Measurements from ENCODE around the gene BAIAP3. TPM values are rescaled to one million over a fixed set of nuclear protein-coding genes. Genes with fewer than 3 reads are reported as not detected.

Gene BAIAP3
- total and polyA plus RNA-seq, 2 of the 8 experiments (the other 6 are each of a cell fraction or from before 2014, with no cell fraction given) = 2.9 to 6.8 TPM

DNA sequence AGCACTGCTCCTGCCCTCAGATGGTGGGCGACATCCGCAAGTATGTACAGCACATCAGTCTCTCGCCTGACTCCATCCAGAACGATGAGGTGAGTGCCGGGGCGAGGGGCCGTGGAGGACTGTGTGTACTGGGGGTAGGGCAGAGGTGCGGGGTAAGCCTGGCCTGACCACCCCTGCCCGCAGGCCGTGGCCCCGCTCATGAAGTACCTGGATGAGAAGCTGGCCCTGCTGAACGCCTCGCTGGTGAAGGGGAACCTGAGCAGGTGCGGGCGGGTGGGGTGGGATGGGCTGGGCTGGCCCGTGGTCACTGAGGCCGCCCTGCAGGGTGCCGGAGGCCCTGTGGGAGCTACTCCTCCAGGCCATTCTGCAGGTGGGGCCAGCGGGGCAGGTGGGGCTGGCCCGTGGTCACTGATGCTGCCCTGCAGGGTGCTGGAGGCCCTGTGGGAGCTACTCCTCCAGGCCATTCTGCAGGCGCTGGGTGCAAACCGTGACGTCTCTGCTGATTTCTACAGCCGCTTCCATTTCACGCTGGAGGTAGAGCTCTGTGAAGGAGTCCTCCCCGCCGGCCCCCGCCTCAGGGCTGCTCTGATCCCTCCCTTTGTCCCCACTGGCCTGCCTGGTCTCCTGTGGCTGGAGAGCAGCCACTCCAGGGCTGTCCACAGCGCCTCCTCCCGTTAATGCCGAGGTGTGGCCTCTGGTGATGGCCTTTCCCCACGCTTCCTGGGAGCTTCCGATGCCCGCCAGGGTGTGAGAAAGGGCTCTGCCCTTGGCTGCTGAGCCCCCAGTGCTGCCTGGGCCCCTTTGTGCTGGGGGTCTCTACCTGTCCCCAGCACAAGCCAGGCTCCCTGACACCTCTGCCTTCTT, 13.2 kb downstream of the BAIAP3 start:
- POLR2A ChIA-PET (ENCODE audit: partially characterized antibody) = interaction anchor here (0.6 to 3.0 kb wide), 9 partner anchors 9 to 75 kb away, joined by 3 to 19 read pairs (median 3); partner anchors contain the start of gene BAIAP3
- Histone ChIP-seq H3K4me2 (ENCODE audit: insufficient read depth in 1 of 2, low read depth in 2 of 2, low read length in 2 of 2) (no peak overlapping the region), H3K36me3 (ENCODE audit: control insufficient read depth in 2 of 4, insufficient read depth in 4 of 4, low read length in 3 of 4) (peaks cover 4 to 9% (median 5%) of the 10 kb centered on the region in 4 experiments; a peak in 4 of 8 replicates), H3K9ac (replicated peaks in 1 of 4; ENCODE audit: extremely low read depth in 1 of 4, low read depth in 3 of 4, low read length in 3 of 4) (no peak overlapping the region), H3K4me3 (ENCODE audit: extremely low read depth in 1 of 4, insufficient read depth in 2 of 4, low read depth in 3 of 4, low read length in 4 of 4) (no peak overlapping the region), H2BK12ac (ENCODE audit: low read depth, low read length) (no peak overlapping the region), H3K79me2 (ENCODE audit: control insufficient read depth in 1 of 2, insufficient read depth in 2 of 2, low read length in 2 of 2) (peaks cover 0 to 9% of the 10 kb centered on the region in 2 experiments; a peak in 1 of 4 replicates), H2BK15ac (ENCODE audit: low read length) (no peak overlapping the region), H3K4ac (replicated peaks; ENCODE audit: insufficient read length, low read depth, low read length) (no peak overlapping the region), H4K5ac (ENCODE audit: insufficient read length, low read depth, low read length) (no peak overlapping the region), H3K27ac (ENCODE audit: low read depth, low read length) (no peak overlapping the region), H3K27me3 (replicated peaks in 1 of 4; ENCODE audit: control insufficient read depth in 3 of 4, extremely low read depth in 1 of 4, insufficient read depth in 3 of 4, low read length in 3 of 4) (peaks cover 0 to 6% (median 0%) of the 10 kb centered on the region in 4 experiments; a peak in 3 of 7 replicates), H3K14ac (ENCODE audit: insufficient read length) (no peak overlapping the region), H2BK120ac (replicated peaks; ENCODE audit: low read depth, low read length) (no peak overlapping the region), H3K23ac (ENCODE audit: insufficient read length) (no peak overlapping the region), H3K23me2 (ENCODE audit: low read depth, low read length) (peaks cover 10% of the 10 kb centered on the region), H2AFZ (ENCODE audit: low read length) (no peak overlapping the region), H4K8ac (ENCODE audit: extremely low read depth, insufficient read depth, low read length) (no peak overlapping the region), H2AK5ac (ENCODE audit: low read depth, low read length) (no peak overlapping the region), H3K9me3 (ENCODE audit: insufficient read depth in 2 of 2, low read depth in 1 of 2, low read length in 1 of 2) (no peaks in the 10 kb centered on the region), H2BK20ac (ENCODE audit: low read length) (no peak overlapping the region), H4K20me1 (replicated peaks in 1 of 2; ENCODE audit: control insufficient read depth in 1 of 2, insufficient read depth in 2 of 2, low read length in 2 of 2) (peaks cover 0 to 12% of the 10 kb centered on the region in 2 experiments), H3K18ac (ENCODE audit: extremely low read depth, low read length) (no peak overlapping the region), H4K91ac (replicated peaks; ENCODE audit: insufficient read length, low read length) (no peak overlapping the region), H3K79me1 (ENCODE audit: low read depth, low read length) (0 out of 2 replicates have a peak, but pooled peaks cover 5% of the 10 kb centered on the region), H3K4me1 (replicated peaks in 1 of 4; ENCODE audit: control insufficient read depth in 3 of 4, insufficient read depth in 4 of 4, low read length in 3 of 4) (peaks cover 0 to 20% (median 7%) of the 10 kb centered on the region in 4 experiments; a peak in 5 of 7 replicates), H2BK5ac (ENCODE audit: low read depth, low read length) (no peak overlapping the region), H3K56ac (replicated peaks; ENCODE audit: insufficient read length, low read depth, low read length) (no peak overlapping the region)
- TF ChIP-seq, protein P1, sequence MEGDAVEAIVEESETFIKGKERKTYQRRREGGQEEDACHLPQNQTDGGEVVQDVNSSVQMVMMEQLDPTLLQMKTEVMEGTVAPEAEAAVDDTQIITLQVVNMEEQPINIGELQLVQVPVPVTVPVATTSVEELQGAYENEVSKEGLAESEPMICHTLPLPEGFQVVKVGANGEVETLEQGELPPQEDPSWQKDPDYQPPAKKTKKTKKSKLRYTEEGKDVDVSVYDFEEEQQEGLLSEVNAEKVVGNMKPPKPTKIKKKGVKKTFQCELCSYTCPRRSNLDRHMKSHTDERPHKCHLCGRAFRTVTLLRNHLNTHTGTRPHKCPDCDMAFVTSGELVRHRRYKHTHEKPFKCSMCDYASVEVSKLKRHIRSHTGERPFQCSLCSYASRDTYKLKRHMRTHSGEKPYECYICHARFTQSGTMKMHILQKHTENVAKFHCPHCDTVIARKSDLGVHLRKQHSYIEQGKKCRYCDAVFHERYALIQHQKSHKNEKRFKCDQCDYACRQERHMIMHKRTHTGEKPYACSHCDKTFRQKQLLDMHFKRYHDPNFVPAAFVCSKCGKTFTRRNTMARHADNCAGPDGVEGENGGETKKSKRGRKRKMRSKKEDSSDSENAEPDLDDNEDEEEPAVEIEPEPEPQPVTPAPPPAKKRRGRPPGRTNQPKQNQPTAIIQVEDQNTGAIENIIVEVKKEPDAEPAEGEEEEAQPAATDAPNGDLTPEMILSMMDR (IDR thresholded peaks at IDR 0.05; ENCODE audit: control extremely low read depth in 1 of 3, insufficient read depth in 1 of 3, low read depth in 1 of 3, low read length in 3 of 3) = peak in 1 of 3 experiments; percentile 15; a peak in 1 of 4 replicates
- TF ChIP-seq RNF2 (IDR thresholded peaks at IDR 0.05; ENCODE audit: borderline replicate concordance, low read depth, low read length, missing control alignments, poor library complexity, severe bottlenecking) = no peak
- TF ChIP-seq RAD21 (IDR thresholded peaks at IDR 0.05 in 1 of 2, conservative IDR thresholded peaks at IDR 0.05 in 1 of 2; ENCODE audit: low read depth in 2 of 2, low read length in 2 of 2) = peak in 1 of 2 experiments; percentile 20; a peak in 2 of 4 replicates
- FAIRE-seq = no peak
- WGBS, 2 experiments (ENCODE audit: extremely low coverage in 1 of 2, insufficient coverage in 1 of 2, insufficient read length in 1 of 2, insufficient replicate concordance in 2 of 2, low coverage in 1 of 2, low lambda C conversion rate in 2 of 2, missing lambda C conversion rate in 1 of 2) = 80% methylated on average over 23 of the region's 34 CpGs; no CpG with 5 or more reads in 1 of the 2 experiments
- CTCF ChIA-PET (ENCODE audit: partially characterized antibody) = interaction anchor here (0.9 to 11.1 kb wide), 12 partner anchors 10 to 361 kb away, joined by 3 to 52 read pairs (median 4); partner anchors contain the start of gene BAIAP3
- no peak for DNase-seq (ENCODE audit: low read depth in 1 of 2, low spot score in 2 of 2)
